AG09309 (cell line): ENCODE results near the gene HCN1.

Source experiments
- DNase-seq: peaks from one replicate; pipeline ENCODE4 v3.0.0-alpha.2; 2010; ENCODE audit warnings: low read depth
- H3K4me3 ChIP-seq: 2 replicates; pipeline ENCODE4 v1.5.1; 2011; ENCODE audit warnings: mild to moderate bottlenecking, low read depth, low read length, moderate library complexity; ENCODE audit not compliant: control insufficient read depth
- CTCF ChIP-seq: IDR thresholded peaks from 2 replicates; pipeline ENCODE4 v1.5.1; 2011; ENCODE audit warnings: mild to moderate bottlenecking, low read depth, low read length, inconsistent platforms; ENCODE audit not compliant: insufficient read depth, control insufficient read depth; ENCODE audit errors: missing control alignments

Gene HCN1

DNA sequence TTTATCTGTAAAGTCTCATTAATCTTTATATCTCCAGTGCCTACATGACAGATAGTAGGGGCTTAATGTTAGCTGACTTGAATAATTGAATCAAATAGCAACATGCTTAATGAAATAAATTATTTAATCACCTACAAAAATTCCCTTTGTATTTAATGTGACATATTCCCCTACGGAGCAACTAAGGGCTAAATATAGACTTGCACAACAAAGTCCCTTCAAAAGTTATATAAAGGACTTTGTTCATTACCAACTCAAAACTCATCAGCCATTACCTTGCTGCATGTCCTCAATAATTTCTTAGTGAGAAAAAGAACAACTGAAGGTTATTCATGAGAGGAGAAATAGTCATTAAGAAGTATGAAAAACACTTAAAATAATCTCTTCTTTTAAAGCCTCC is 424.6 kb downstream of the HCN1 start:
- no peak for DNase-seq
- H3K4me3 ChIP-seq, result no peak overlapping the region
- no peak for TF ChIP-seq CTCF

GRCh38 chr5:45264447-45264846 is 431.7 kb downstream of the HCN1 start:
- no peak overlapping the region for H3K4me3 ChIP-seq
- DNase-seq, result no peak
- TF ChIP-seq CTCF, result no peak

DNA sequence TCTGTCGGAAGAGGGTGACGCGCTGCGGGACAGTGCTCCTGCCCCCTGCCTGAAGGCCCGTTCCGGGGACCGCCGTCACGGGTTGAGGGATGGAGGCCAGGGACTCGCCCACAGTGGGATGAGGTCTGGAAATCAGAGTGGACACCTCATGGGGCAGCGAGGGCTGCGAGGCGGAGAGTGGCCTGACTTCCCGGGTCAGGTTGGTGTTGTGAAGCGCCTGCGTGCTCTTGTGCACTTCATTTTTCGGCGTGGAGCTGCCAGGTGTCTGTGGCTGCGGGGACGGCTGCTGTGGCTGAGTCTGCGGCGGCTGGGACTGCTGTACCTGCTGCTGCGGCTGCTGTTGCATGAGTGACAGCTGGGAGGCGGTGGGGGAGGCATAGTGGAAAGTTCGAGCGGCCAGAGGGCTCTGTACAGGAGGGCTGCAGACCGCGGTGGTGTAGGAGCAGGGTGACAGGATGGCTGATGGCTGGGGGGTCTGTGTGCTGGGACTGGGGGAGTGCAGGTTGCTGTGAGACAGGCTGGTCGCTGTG is 434.1 kb downstream of the HCN1 start:
- no peak for TF ChIP-seq CTCF
- H3K4me3 ChIP-seq, result no peak overlapping the region
- no peak for DNase-seq

DNA sequence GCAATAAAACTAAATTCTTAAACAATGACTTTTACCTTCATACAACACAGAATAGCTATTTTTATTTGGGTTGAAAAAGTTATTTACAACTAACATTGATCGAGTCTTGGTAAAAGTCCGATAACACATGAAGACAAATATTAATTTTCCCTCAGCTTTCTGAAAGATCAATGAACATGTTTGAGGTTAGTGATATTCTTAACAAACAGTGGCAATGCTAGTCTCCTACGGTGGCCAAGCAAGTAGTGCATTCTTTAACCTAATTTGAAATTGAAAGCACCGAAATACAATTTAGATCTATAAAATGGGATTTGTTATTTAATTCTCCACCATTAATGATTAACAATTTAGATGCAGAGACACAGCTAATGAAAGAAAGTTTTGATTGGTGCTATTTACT is 435.1 kb downstream of the HCN1 start:
- no peak overlapping the region for H3K4me3 ChIP-seq
- DNase-seq, result no peak
- TF ChIP-seq CTCF, result no peak

GRCh38 chr5:45260292-45260691 is 435.9 kb downstream of the HCN1 start:
- H3K4me3 ChIP-seq, result no peak overlapping the region
- no peak for DNase-seq
- no peak for TF ChIP-seq CTCF

GRCh38 chr5:45252978-45253377 is 443.2 kb downstream of the HCN1 start:
- H3K4me3 ChIP-seq, result no peak overlapping the region
- no peak for TF ChIP-seq CTCF
- no peak for DNase-seq

GRCh38 chr5:45252541-45252940 is 443.6 kb downstream of the HCN1 start:
- no peak overlapping the region for H3K4me3 ChIP-seq
- no peak for TF ChIP-seq CTCF
- DNase-seq, result no peak
